ENCODE measurements around the gene DENND4B.
A peak's percentile ranks its signal among the peaks of the same experiment; 100 is the strongest.

The DENND4B gene

GRCh38 chr1:153945131-153945794 lies 1.3 kb downstream of the DENND4B start:
- peak; percentile 62 to 71 for DNase-seq (ENCODE audit: low read depth in 2 of 2)

GRCh38 chr1:153944827-153945117 lies 1.7 kb downstream of the DENND4B start:
- DNase-seq (ENCODE audit: low read depth in 2 of 2), result no peak

GRCh38 chr1:153944005-153944826 lies 2.3 kb downstream of the DENND4B start:
- DNase-seq (ENCODE audit: low read depth in 2 of 2), result no peak

GRCh38 chr1:153942766-153943549 lies 3.6 kb downstream of the DENND4B start:
- no peak for DNase-seq (ENCODE audit: low read depth in 2 of 2)

- DNase-seq (ENCODE audit: low read depth in 2 of 2), result no peak
Measured at GRCh38 chr1:153941826-153942725, 4.4 kb downstream of the DENND4B start.

- DNase-seq (ENCODE audit: low read depth in 2 of 2), result no peak
Measured at GRCh38 chr1:153940756-153941155, 5.8 kb downstream of the DENND4B start.

GRCh38 chr1:153939476-153939875 lies 7.0 kb downstream of the DENND4B start:
- no peak for DNase-seq (ENCODE audit: low read depth in 2 of 2)

- no peak for DNase-seq (ENCODE audit: low read depth in 2 of 2)
Measured at GRCh38 chr1:153938996-153939395, 7.5 kb downstream of the DENND4B start.

- DNase-seq (ENCODE audit: low read depth in 2 of 2), result no peak
Measured at GRCh38 chr1:153937331-153937730, 9.2 kb downstream of the DENND4B start.

GRCh38 chr1:153936011-153936802 lies 10.3 kb downstream of the DENND4B start:
- no peak for DNase-seq (ENCODE audit: low read depth in 2 of 2)

- no peak for DNase-seq (ENCODE audit: low read depth in 2 of 2)
Measured at GRCh38 chr1:153934746-153935145, 11.8 kb downstream of the DENND4B start.

GRCh38 chr1:153933955-153934354 lies 12.6 kb downstream of the DENND4B start:
- DNase-seq (ENCODE audit: low read depth in 2 of 2), result no peak

GRCh38 chr1:153933430-153933829 lies 13.1 kb downstream of the DENND4B start:
- no peak for DNase-seq (ENCODE audit: low read depth in 2 of 2)

- DNase-seq (ENCODE audit: low read depth in 2 of 2), result no peak
Measured at GRCh38 chr1:153932156-153933131, 14.1 kb downstream of the DENND4B start.

- DNase-seq (ENCODE audit: low read depth in 2 of 2), result no peak
Measured at GRCh38 chr1:153929981-153930948, 16.3 kb downstream of the DENND4B start.

GRCh38 chr1:153929426-153929825 lies 17.1 kb downstream of the DENND4B start:
- DNase-seq (ENCODE audit: low read depth in 2 of 2), result no peak

- no peak for DNase-seq (ENCODE audit: low read depth in 2 of 2)
Measured at GRCh38 chr1:153928791-153929341, 17.7 kb downstream of the DENND4B start.

GRCh38 chr1:153928245-153928644 lies 18.3 kb downstream of the DENND4B start:
- no peak for DNase-seq (ENCODE audit: low read depth in 2 of 2)

All from activated CD8-positive, alpha-beta memory T cell treated with anti-CD3 and anti-CD28 coated beads for 4 hours (primary cell).